SU-DHL-6 (cell line): ENCODE results near the gene EDIL3.

Experiments used
- CTCF ChIP-seq: fragments of 200-600 bp; sonication (generic); IDR thresholded peaks from one replicate; pipeline ENCODE4 v1.5.1; 2017; ENCODE audit warnings: antibody characterized with exemption, mild to moderate bottlenecking, low read length, moderate library complexity; ENCODE audit not compliant: insufficient read depth, poor library complexity, severe bottlenecking
- EZH2phosphoT487 ChIP-seq: fragments of 200-600 bp; sonication (generic), shearing (Covaris generic); conservative IDR thresholded peaks from 2 replicates; pipeline ENCODE4 v1.6.1; 2018; ENCODE audit warnings: mild to moderate bottlenecking, antibody characterized with exemption, low read length, moderate library complexity, mixed read lengths

- TF ChIP-seq CTCF (no peak), EZH2phosphoT487 (no peak)
Measured at GRCh38 chr5:83914662-83915418, 469.8 kb downstream of the EDIL3 start.
